ENCODE results near the gene MGLL.
A peak's percentile ranks its signal among the peaks of the same experiment; 100 is the strongest.

MGLL gene

DNA sequence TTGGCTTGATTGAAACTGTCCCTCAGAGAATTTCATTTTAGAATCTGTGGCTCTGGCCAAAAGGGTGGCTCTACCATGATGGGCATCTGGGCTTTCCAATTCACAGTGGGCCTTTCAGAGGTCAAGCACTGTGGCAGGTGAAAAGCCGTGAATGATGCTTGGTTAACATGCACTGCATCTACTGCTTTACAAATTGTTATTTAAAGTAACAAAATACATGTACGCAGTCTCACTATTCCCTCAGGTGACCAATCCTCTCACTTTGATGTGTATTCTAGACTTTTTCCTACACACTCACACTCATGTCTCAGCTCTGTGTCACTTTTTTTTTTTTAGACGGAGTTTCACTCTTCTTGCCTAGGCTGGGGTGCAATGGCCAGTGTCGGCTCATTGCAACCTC, 70.5 kb downstream of the MGLL start:
- DNase-seq, result no peak

DNA sequence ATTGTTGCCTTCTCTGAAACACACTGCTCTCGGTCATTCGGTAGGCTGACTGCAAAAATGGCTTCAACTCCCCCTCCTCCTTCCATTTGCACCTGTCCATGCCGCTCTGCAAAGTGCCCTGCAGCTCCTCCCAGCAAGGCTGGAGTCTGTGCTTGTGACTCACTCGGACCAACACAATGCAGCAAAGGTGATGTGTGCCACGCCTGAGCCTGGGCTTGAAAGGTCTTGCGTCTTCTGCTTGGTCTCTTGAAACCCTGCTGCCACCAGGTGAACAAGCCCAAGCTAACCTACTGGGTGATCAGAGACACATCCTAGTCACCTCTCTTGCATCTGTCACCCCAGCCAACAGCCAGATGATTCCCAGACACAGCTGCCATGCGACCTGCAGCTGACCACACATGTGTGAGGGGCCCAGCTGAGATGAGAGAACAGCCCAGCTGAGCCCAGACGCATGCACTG, 71.1 kb downstream of the MGLL start:
- DNase-seq, result no peak

DNA sequence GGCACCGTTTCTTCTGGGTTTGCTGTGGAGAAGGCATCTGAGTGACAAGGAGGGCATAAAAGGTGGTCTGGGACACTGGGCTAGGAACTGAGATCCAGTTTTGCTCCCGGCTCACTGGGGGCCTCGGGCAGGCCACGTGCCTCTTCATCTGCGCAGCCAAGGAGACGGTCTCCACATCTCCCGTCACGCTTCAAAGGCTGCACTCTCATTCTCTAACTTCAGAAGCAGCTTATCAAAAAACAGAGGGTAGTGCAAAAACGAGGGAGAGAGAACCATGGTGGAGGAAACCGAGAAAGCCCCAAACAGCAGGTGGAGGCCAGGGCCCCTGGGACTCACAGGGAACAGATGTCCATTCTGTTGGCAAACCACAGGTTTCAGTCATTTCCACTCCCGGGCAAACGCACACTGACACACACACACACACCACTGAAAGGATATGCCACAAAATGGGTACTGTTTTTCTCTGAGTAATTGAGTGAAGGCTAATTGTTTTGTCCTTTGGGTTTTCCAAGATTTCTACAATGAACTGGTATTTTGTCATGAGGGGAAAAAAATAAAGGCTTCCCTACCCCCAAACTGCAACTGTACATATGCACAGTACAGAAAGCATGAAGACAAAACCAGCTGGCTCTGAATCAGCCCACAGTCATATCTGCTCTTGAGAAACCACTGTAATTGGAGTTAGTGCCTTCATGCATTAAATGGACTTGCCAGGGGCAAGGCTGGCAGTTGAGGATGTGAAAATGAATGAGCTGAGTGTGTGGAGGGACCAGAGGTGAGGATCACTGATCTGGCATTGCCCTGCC, 71.9 kb downstream of the MGLL start:
- peak; percentile 39 for DNase-seq

DNA sequence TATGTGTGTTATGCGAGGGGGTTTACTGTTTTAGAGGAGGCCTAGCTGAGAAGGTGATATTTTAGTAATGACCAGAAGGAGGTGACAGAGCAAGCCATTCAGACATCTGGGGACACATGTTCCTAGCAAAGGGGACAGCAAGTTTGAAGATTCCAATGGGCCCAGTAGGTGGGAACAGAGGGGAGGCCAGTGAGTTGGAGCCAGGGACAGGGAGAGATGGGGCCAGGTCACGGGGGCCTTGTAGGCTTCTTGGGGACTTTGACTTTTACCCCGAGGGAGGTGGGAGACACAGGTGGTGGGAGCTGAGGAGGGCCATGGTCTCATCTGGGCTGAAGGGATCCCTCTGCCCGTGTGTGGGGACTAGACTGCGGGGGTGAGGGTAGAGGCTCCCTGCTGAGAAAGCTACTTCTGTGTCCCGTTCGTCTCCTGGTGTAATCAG, 72.5 kb downstream of the MGLL start:
- peak; percentile 43 for DNase-seq

DNA sequence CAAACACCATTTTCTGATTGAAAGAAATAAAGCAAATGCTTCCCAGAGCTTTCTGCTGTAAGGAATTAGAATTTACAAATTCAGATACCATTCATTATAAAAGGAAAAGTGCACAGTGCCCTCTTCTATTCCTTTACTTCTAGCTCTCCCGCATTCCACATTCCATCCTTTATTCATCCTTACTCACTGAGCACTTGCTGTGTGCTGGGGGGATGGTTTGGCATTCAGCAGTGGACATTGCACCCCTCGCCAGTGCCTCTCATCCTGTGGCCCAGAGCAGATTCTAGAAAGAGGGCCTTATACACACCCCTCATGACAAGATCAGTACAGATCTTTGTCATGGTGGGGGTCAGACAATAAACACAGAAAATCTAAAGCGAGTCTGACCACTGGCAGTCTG, 73.0 kb downstream of the MGLL start:
- DNase-seq, result no peak

DNA sequence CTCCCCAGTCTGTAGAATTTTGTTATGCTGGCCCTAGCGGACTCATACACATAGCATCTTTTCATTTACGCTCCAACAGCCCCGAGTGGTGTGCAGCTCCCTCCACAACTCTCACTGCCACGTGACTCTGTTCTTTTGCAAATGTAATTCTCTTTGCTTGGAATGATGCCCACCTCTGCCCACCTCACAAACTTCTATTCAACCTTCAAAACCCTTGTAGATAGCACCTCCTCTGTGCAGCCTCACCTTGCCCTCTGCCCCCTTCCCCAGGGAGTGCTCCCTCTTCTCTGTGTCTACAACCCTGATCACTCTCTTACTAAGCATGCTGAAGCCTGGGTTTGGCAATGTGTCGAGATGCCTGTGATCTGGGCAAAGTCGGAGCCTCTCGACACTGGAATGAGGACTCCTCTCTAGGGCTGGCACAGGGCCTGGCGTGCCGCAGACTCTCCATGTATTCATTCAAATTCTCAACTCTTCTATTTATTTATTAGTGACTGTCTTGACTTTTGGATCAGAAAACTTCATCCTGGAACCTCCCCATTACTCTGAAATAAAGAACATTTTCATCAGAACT, 73.5 kb downstream of the MGLL start:
- DNase-seq, result no peak

DNA sequence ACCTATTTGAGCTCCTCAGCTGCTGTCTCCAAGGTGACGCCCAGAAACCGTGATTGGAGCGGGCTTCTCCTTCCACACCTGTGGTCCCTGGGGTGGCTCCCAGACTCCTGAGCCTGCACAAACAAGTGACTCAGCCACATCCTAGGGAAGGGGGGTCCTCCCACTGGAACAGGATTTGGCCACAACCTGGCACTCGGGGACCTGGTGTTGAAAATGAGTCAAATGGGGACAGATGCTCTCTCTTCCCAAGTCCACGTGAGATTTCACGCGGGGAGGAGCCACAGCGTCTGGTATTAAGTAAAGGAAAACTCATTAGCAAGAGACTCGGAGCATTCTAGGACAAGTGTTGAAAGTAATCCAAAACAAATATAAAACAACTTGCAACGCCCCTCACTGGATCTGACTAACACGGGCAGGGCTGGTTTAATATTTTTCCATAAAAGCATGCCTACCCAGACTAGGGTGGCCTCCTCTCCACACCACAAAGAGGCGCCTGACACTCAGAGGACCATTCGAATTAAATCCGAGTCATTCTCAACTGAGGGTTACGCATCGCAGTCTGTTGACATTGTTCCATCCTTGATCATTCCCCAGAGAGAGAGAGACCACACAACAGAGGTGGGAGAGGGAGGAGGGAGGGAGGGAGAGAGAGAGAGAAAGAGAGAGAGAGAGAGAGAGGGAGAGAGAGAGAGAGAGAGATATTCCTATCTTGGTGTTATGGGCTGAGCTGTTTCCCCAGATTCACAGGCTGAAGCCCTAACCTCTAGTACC, 74.4 kb downstream of the MGLL start:
- DNase-seq, result no peak

DNA sequence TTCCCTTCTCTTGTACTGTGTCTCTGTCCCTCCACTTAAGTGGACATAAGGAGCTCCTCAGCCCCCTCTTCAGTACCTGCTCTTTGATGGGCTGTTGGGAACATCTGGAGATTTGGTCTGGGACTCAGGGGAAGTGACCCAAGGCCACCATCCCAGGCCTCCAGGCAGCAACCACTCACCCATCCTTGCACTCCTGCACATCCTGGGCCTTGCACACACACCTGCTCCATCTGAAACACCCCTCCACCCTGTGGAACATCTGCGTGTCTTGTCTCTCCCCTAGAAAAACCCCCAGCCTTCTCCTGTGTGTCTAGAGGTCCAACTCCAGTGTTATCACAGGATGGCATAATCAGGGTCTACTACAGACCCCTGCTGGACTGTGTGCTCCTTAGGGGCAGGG, 75.2 kb downstream of the MGLL start:
- no peak for DNase-seq

DNA sequence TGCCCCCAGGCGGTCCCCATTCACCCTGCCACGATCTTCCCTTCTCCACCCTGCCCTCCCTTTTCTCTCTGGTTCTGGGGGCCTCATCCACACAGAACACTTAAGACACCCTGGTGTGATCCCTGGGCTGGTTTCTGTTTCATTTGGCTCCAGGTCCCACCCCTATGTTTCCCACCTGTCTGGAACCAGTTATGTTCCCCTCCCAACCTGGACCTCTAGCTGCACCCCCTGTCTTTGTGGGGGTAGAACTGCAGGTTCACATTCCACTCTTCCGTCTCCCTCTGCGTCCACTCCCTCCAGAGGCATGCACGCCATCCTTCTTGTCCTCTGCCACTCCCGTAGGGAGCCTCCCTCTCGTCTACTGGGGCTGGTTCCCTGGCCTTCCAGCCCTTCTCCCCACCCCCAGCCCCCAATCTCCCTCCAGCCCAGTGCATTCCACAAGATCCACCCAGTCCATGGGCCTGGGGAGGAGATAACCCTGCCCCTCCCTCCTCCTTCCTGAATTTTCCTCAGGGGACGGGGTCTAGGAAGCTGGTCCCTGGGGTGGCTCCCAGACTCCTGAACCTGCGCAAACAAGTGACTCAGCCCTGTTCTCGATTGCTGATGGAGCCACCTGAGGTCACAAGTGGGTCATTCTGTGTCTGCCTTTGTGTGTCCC, 75.8 kb downstream of the MGLL start:
- no peak for DNase-seq

DNA sequence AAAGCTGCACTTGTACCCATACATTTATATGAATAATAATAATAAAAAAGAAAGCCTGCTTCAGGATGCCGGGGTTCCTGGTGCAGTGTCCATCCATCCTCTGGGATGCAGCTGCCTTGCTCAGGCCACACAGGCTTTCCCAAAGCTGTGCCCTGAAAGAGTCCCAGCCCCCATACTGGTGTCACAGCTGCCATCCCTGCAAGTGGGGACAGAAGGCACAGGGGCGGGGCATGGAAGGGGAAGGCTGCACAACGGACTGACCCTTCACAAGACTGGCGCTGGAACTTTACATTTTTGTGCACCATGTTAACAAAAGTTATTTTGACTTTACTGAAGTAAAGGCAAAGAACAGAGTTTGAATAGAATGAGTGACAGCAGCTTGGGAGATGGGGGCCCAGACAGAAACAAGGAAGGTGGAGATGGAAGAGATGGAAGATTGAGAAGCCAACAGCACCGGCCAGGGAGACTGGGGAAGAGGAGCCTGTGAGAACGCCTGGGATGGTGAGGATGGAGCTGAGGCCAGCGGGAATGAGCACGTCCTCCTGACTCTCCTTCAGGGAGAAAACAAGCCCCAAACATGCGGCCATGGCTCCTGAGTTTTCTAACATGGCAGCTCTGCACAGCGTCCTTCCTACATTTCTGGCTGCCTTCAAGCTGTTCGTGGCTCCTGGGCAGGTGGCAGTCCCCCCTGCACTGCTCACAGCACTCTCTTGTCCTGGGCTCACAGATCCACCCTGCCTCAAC, 76.5 kb downstream of the MGLL start:
- DNase-seq, result no peak

DNA sequence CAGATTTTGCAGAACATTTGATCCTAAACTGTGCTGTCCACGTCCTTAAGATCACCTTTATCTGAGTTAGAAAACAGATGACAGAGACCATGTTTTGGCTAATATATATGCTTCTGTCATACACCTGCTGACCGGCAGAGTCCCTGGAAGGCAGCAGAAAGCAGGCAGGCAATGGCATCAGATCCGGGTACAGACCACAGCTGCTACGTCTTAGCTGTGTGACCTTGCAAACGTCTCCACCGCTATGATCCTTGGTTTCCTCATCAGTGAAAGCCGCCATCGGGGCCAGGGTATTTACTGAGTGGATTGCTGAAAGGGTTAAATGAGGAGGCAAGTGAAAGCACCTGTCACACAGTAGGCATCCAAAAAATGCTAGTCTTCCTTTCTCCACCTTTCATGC, 77.4 kb downstream of the MGLL start:
- DNase-seq, result no peak

DNA sequence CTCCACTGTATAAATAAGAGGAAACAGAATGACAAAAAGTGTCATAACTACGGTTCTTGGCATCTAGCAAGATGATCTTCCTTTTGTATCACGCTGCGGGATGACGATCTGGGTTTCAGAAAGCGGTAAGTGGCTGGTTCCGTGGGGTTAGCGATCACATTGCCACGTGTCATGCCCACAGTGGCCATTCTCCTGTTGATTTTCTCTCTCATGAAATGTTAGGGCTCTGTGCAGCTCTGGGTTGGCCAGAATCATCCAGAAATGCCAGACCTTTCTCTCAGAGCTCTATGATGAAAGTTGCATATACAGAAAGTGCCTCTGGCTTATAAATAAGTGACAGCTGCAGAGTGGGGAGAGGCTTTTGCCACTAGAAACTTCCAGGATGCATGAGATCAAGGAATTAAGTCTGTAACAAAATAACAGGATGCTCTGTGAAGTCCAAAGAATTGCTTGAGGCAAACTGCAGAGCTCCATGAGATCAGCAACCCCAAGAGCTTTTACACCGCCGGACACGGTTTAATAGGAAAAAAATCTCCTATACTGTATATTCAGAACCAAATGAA, 78.0 kb downstream of the MGLL start:
- no peak for DNase-seq

DNA sequence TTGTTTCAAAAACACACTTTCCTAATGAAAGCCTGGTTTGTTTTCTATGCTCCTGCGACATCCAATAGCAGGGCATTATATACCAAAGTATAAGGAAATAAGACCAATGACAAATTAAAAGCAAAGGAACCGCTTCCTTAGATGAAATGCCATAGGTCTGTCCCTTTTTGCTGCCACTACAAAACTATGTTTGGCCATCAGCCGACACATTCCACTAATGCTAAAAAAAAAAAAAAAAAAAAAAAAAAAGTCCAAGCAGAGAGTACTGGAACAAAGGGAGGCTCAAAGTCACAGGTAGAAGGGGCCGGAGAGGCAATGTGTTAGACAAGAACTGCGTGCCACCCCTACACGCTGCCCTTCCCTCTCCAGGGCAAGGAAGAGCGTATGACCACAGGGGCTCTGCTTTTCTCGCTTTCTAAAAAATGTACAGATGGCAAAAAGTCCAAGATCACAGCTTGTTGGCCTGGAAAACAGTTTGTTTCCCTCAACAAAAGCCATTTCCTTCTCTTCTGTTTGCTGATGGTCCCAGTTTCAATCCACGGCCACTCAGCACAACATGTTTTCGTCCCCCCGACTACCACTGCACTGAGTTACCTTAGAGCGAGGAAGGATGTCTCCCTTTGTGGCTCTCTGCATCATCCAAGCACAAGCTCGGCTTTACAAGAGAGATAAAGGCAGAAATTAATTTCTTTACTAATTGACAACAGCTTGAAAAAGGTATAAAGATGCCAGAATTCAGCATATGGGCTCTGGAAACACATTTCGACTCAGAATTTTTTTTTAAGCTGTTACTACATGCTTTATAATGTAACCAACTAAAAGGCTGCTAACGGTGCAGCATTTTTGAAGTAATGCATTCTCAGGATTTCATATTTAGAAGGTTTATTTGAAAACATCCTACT, 78.7 kb downstream of the MGLL start:
- DNase-seq, result no peak

DNA sequence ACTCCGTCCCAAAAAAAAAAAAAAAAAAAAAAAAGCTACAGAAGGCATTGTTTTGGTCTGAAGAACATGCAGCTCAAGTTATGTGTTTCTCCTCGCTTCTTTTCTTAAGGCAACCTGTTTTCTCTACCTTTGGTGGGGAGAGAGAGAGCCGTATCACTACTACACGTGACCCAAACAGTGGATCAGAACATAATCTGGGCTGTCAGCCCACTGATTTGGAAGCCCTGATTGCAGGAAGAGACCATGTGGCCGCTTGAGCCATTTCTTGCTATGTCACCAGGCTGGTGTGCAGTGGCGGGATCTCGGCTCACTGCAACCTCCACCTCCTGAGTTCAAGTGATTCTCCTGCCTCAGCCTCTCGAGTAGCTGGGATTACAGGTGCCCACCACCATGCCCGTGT, 79.7 kb downstream of the MGLL start:
- no peak for DNase-seq

DNA sequence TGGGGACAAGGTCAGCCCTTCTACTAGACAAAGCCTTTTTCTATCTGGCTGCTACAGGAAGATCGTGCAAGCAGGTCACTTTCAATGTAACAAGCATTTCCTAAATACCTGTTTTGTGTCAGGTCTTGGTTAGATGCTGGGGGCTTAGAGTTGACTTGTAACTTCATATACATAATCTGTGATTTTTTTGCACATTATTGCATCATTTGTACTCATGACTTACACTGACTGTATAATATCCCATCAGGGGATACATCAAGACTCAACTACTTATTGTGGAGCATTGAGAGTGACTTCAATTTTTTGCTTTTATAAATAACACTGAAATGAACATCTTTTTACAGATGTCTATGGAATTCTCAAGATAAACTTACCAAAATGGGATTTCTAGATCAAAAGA, 80.6 kb downstream of the MGLL start:
- no peak for DNase-seq

DNA sequence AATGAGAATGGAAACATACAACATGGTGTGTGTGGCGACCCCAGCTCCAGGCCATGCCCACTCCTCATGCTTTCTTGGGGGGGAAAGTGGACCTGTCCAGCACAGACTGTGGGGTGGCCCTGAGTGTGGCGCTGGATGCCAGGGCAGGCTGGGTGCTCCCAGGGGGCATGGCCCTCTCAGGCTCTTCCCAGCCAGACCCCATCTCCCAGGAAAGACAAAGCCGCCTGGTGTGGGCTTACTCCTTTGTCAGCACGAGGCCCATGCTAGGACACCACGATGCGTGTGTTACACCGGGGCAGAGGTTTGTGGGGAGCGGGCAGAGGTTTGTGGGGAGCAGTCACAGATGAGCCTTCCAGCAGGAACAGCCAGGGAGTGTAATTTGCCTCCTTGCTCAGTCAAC, 81.1 kb downstream of the MGLL start:
- no peak for DNase-seq

DNA sequence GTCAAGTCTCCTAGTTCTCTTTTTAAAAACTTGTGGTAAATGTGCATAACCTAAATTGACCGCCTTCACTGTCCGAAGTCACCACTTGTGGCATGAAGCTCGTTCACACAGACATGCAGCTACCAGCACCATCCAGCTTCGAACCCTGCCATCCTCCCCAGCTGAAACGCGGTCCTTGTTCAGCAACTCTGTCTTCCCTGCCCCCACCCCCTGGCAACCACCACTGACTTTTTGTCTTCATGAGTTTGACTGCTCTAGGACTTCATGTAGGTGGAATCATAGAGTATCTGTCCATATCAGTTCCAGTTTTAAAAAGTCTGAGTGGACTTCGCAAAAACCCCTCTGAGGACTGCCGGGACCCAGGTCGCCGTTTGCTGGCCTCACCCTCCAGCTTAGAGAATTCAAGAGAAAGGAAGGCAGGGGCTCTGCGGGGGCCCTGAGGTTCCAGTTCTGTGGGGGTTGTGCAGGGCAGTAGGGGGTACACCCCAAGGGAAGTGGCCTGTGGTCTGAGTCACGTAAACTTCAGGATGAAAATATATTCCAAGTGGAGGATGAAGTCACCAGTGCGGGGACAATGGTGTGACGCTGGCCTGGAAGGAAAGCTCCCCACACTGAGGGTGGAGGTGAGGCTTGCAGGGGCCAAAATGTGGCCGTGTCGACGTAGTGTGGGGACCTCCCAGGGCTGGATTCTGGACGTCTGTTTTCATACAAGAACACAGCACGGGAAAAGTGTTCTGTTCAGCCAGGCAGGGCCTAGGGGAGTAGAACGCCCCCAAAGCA, 82.0 kb downstream of the MGLL start:
- DNase-seq, result no peak

DNA sequence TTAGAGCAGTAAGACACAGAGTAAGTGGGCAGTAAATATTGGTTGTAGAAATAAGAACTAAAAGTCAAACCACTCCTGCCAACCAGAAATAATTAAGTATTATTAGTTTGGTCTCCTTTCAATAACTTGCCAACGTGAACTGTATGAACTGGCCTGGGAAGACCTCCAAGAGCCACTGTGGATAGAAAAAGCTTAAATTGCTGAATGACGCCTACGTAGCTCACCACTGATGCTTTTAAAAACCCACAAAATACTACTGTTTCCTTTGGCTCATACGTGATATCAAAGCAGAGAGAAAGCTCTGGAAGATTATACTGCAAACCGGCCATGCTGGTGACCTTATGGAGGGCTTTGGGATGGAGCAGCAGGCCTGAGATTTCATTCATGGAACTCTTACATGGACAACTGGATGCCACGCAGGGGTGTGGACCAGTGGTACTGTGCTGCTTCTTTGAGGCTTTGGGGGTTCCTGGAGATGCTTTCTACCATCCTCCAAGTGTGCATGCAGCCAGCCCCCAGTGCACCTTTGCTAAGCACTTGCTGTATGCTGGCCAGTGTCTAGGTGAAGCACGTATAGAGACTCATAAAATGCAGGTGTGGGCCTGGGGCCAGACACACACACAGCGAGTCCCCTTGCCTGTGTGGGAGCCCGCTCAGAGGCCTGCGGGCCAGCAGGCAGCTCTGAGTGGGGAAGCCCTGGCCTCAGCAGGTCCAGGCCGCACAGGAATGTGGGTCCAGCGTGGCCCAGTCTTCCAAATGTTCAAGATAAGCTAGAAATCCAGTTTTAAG, 82.8 kb downstream of the MGLL start:
- DNase-seq, result no peak

DNA sequence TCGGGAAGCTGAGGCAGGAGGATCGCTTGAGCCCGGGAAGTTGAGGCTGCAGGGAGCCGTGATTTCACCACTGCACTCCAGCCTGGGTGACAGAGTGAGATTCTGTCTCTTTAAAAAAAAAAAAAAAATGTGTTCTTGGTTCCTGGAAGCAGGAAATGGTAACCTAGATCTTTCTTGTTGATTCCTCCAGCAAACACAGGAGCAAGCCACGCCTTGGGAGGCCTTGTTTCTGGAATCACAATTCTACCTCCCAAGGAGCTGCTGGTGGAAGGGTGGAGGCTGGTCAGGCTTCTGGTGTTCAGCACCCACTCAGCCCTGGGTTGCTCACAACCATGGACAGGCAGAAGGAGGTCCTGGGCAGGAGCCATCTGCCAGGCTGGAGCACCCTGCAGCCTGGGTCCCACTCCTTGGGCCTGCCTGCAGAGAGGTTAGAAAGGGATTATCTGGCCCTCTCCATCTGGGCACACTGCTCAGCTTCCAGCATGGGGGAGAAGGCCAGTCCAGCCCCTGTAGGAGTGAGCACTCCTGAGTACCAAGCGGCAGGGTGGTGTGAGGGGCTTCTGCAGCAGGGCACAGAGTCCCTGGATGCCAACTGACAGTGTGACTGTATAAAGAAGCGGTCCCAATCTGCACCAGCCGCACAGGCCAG, 84.0 kb downstream of the MGLL start:
- DNase-seq, result no peak
